Measurements from ENCODE around the gene CLEC18C. TPM values are rescaled to one million over a fixed set of nuclear protein-coding genes. Genes with fewer than 3 reads are reported as not detected.
"Not testable (repeated sequence)": the region's sequence is repeated elsewhere in the genome, so short reads cannot be mapped to it uniquely, and the experiment has no call there.

Gene CLEC18C
- total and polyA plus RNA-seq, 2 of the 4 experiments (the other 2 are of a cell fraction) = 0.03 TPM; not detected in 1

DNA sequence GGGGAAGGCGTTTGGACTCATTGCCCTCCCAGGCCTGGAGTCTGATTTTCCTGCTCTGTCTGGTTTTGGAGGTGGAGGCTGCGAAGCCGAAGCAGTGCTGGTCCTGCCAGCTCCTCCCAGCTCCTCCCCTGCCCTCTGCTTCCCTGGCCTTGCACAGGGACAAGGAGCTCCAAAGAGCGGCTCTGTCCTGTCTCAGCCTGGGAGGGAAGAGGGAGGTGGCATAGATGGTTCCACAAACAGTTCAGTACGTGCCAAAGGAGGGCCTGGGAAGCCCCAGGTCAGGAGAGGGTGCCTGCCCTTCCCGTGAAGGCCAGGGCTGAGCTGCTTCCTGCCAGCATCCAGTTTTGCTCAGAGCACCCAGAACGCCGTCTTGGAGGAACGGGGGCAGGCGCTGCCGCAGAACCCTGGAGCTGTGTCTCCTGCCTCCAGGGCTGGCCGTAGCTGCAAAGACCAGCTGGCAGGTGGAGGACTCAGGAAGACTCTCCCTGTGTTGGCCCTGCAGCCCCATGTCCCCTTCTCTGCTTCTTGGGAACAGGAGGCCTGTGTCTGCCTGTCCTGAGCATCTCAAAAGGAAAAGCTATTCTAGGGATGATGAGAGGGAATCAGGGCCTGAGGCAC, 23.2 kb downstream of the CLEC18C start:
- H3K9me1 ChIP-seq (ENCODE audit: insufficient read depth, low read length); H3K36me3 ChIP-seq (ENCODE audit: control insufficient read depth, insufficient read depth, low read length); H3K4ac ChIP-seq (ENCODE audit: low read depth, low read length); H3K23ac ChIP-seq (ENCODE audit: low read depth, low read length); H2AFZ ChIP-seq (replicated peaks; ENCODE audit: low read length, poor library complexity); H4K20me1 ChIP-seq (ENCODE audit: insufficient read depth, low read length); H2AK9ac ChIP-seq (replicated peaks; ENCODE audit: low read depth, low read length, poor library complexity); CTCF ChIA-PET; H2BK5ac ChIP-seq (ENCODE audit: low read depth, low read length, poor library complexity, severe bottlenecking); H4K91ac ChIP-seq (ENCODE audit: insufficient read depth, low read depth, low read length); BruUV-seq (replicated peaks); H3K4me2 ChIP-seq (ENCODE audit: low read depth, low read length); H4K8ac ChIP-seq (ENCODE audit: low read depth in 2 of 2, low read length in 2 of 2); H3K4me3 ChIP-seq (ENCODE audit: insufficient read depth, low read depth, low read length); H2BK15ac ChIP-seq (ENCODE audit: low read depth, low read length); H3K79me1 ChIP-seq (ENCODE audit: low read depth in 1 of 2, low read length in 2 of 2); in situ Hi-C loops (cut with MboI; ENCODE audit: low sequenced_read_pairs); H3K9ac ChIP-seq (ENCODE audit: low read depth, low read length); H2AK5ac ChIP-seq (ENCODE audit: low read depth, low read length); H4K5ac ChIP-seq (ENCODE audit: low read depth, low read length); intact Hi-C loops (cut with micrococcal nuclease); H3K27me3 ChIP-seq (ENCODE audit: control insufficient read depth, insufficient read depth, low read length); H2BK20ac ChIP-seq (ENCODE audit: low read depth, low read length); H3K4me1 ChIP-seq (ENCODE audit: control insufficient read depth, insufficient read depth, low read length); H3K9me3 ChIP-seq (ENCODE audit: control insufficient read depth, insufficient read depth, low read length); POLR2A ChIA-PET (ENCODE audit: unreplicated experiment); H3K56ac ChIP-seq (ENCODE audit: extremely low read depth, insufficient read depth, low read length); H3K27ac ChIP-seq (ENCODE audit: insufficient read depth, low read length); H2BK120ac ChIP-seq (ENCODE audit: low read depth, low read length); H3K18ac ChIP-seq (ENCODE audit: low read depth, low read length); H3K14ac ChIP-seq (replicated peaks; ENCODE audit: low read depth, low read length); DNase-seq; dilution Hi-C loops (cut with HindIII; ENCODE audit: low sequenced_read_pairs, unreplicated experiment): not testable (repeated sequence)
- 94% methylated on average over 3 of the region's 12 CpGs; no CpG with 5 or more reads in 1 of the 2 experiments for WGBS, 2 experiments (ENCODE audit: extremely low coverage in 2 of 2, insufficient read length in 1 of 2)
- peak; percentile 79 for ATAC-seq (ENCODE audit: low read depth)

DNA sequence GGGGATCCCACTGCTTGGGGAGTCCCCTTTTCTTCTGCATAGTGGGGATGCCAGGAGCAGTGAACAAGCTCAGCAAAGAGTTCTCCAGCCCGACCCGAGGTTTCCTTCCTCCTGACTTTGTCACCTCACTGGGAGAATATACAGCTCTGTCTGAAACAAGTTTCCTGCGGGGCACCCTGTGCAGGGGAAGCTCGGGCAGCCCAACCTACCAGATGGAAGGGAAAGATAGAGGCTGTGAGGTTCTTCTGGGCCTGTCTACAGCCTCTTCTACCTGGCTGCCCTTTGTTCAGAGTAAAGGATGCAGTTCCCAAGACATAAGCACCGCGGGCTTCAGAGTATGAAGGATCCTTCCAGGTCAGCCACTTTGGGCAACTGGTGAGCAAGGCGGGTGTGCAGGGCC, 24.0 kb downstream of the CLEC18C start:
- H2BK120ac ChIP-seq (ENCODE audit: low read depth, low read length); ATAC-seq (ENCODE audit: low read depth); intact Hi-C loops (cut with micrococcal nuclease); H3K18ac ChIP-seq (ENCODE audit: low read depth, low read length); H4K91ac ChIP-seq (ENCODE audit: insufficient read depth, low read depth, low read length); BruUV-seq (replicated peaks); H3K9me3 ChIP-seq (ENCODE audit: control insufficient read depth, insufficient read depth, low read length); H3K79me1 ChIP-seq (ENCODE audit: low read depth in 1 of 2, low read length in 2 of 2); H3K9me1 ChIP-seq (ENCODE audit: insufficient read depth, low read length); CTCF ChIA-PET; dilution Hi-C loops (cut with HindIII; ENCODE audit: low sequenced_read_pairs, unreplicated experiment); H3K9ac ChIP-seq (ENCODE audit: low read depth, low read length); H3K14ac ChIP-seq (replicated peaks; ENCODE audit: low read depth, low read length); H2AK9ac ChIP-seq (replicated peaks; ENCODE audit: low read depth, low read length, poor library complexity); H3K4me2 ChIP-seq (ENCODE audit: low read depth, low read length); H3K4me3 ChIP-seq (ENCODE audit: insufficient read depth, low read depth, low read length); H3K36me3 ChIP-seq (ENCODE audit: control insufficient read depth, insufficient read depth, low read length); DNase-seq; in situ Hi-C loops (cut with MboI; ENCODE audit: low sequenced_read_pairs); H4K20me1 ChIP-seq (ENCODE audit: insufficient read depth, low read length); H3K27ac ChIP-seq (ENCODE audit: insufficient read depth, low read length); H2BK5ac ChIP-seq (ENCODE audit: low read depth, low read length, poor library complexity, severe bottlenecking); H2BK20ac ChIP-seq (ENCODE audit: low read depth, low read length); H4K5ac ChIP-seq (ENCODE audit: low read depth, low read length); H3K4me1 ChIP-seq (ENCODE audit: control insufficient read depth, insufficient read depth, low read length); H3K27me3 ChIP-seq (ENCODE audit: control insufficient read depth, insufficient read depth, low read length); H3K23ac ChIP-seq (ENCODE audit: low read depth, low read length); H2BK15ac ChIP-seq (ENCODE audit: low read depth, low read length); H3K4ac ChIP-seq (ENCODE audit: low read depth, low read length); POLR2A ChIA-PET (ENCODE audit: unreplicated experiment); H2AFZ ChIP-seq (replicated peaks; ENCODE audit: low read length, poor library complexity); H3K56ac ChIP-seq (ENCODE audit: extremely low read depth, insufficient read depth, low read length); H4K8ac ChIP-seq (ENCODE audit: low read depth in 2 of 2, low read length in 2 of 2); H2AK5ac ChIP-seq (ENCODE audit: low read depth, low read length): not testable (repeated sequence)
- WGBS, 2 experiments (ENCODE audit: extremely low coverage in 2 of 2, insufficient read length in 1 of 2) = no CpG with 5 or more reads among the region's 7 CpGs

All from IMR-90 (cell line).